IMR-90 (cell line): Measurements from ENCODE around the gene AQP5. TPM values are rescaled to one million over a fixed set of nuclear protein-coding genes. Genes with fewer than 3 reads are reported as not detected.

ENCODE experiments used
- ATAC-seq: fragments of 200-7000 bp; cut with Tn5 transposase; 2 replicates; pipeline ENCODE4 v1.9.1; 2020; ENCODE audit warnings: low read depth, mild to moderate bottlenecking, moderate library complexity
- BruUV-seq: library from RNA; stranded (reverse); fragments of 400-500 nt; replicated peaks from 2 replicates; lab custom pipeline; 2021; lab: Mats Ljungman, UMichigan
- CTCF ChIA-PET: fragments of 300-600 bp; formaldehyde crosslinking; extraction: SDS; loops from one replicate; lab custom pipeline; 2021; ENCODE audit warnings: antibody characterized with exemption; lab: Yijun Ruan, JAX
- POLR2A ChIA-PET: fragments of 300-600 bp; sonication (Branson Sonifier 250); formaldehyde crosslinking; loops from one replicate; lab custom pipeline; 2022; ENCODE audit warnings: antibody characterized with exemption; ENCODE audit not compliant: unreplicated experiment; lab: Charles Lee
- DNase-seq: peaks from one replicate; pipeline ENCODE4 v3.0.0; 2013
- H2AFZ ChIP-seq: replicated peaks from 2 replicates; pipeline ENCODE3; 2013; ENCODE audit warnings: low read length, mild to moderate bottlenecking; ENCODE audit not compliant: poor library complexity
- H2AK5ac ChIP-seq: 2 replicates; pipeline ENCODE4 v1.6.1; 2013; ENCODE audit warnings: low read depth, low read length, inconsistent platforms
- H2AK9ac ChIP-seq: replicated peaks from 2 replicates; pipeline ENCODE3; 2013; ENCODE audit warnings: mild to moderate bottlenecking, low read depth, low read length, moderate library complexity; ENCODE audit not compliant: poor library complexity
- H2BK120ac ChIP-seq: 2 replicates; pipeline ENCODE4 v1.6.1; 2013; ENCODE audit warnings: low read depth, low read length, inconsistent platforms
- H2BK15ac ChIP-seq: 3 replicates; pipeline ENCODE4 v1.6.1; 2013; ENCODE audit warnings: low read depth, low read length, inconsistent platforms
- H2BK20ac ChIP-seq: 2 replicates; pipeline ENCODE4 v1.6.1; 2013; ENCODE audit warnings: low read depth, mild to moderate bottlenecking, inconsistent platforms, low read length, moderate library complexity
- H2BK5ac ChIP-seq: 2 replicates; pipeline ENCODE4 v1.6.1; 2013; ENCODE audit warnings: mild to moderate bottlenecking, low read depth, low read length, inconsistent platforms; ENCODE audit not compliant: poor library complexity, severe bottlenecking
- H3K14ac ChIP-seq: replicated peaks from 2 replicates; pipeline ENCODE4 v1.6.1; 2013; ENCODE audit warnings: low read depth, low read length, inconsistent platforms
- H3K18ac ChIP-seq: 2 replicates; pipeline ENCODE4 v1.6.1; 2013; ENCODE audit warnings: low read depth, low read length, control low read depth
- H3K23ac ChIP-seq: 2 replicates; pipeline ENCODE4 v1.6.1; 2013; ENCODE audit warnings: low read depth, low read length, inconsistent platforms
- H3K27ac ChIP-seq: 2 replicates; pipeline ENCODE4 v1.5.1; 2013; ENCODE audit warnings: mild to moderate bottlenecking, control low read depth, low read length; ENCODE audit not compliant: insufficient read depth
- H3K27me3 ChIP-seq: 2 replicates; pipeline ENCODE4 v1.6.1; 2013; ENCODE audit warnings: low read length; ENCODE audit not compliant: control insufficient read depth, insufficient read depth
- H3K36me3 ChIP-seq: 2 replicates; pipeline ENCODE4 v1.6.1; 2013; ENCODE audit warnings: low read length, mixed read lengths; ENCODE audit not compliant: control insufficient read depth, insufficient read depth
- H3K4ac ChIP-seq: 2 replicates; pipeline ENCODE4 v1.6.1; 2013; ENCODE audit warnings: low read depth, low read length, inconsistent platforms
- H3K4me1 ChIP-seq: 2 replicates; pipeline ENCODE4 v1.6.1; 2013; ENCODE audit warnings: low read length, mixed read lengths; ENCODE audit not compliant: control insufficient read depth, insufficient read depth
- H3K4me2 ChIP-seq: 2 replicates; pipeline ENCODE4 v1.6.1; 2013; ENCODE audit warnings: low read depth, mild to moderate bottlenecking, control low read depth, low read length, moderate library complexity
- H3K4me3 ChIP-seq: 2 replicates; pipeline ENCODE4 v1.5.1; 2013; ENCODE audit warnings: low read depth, mild to moderate bottlenecking, control low read depth, low read length, moderate library complexity; ENCODE audit not compliant: insufficient read depth
- H3K56ac ChIP-seq: 2 replicates; pipeline ENCODE4 v1.6.1; 2013; ENCODE audit warnings: low read length, inconsistent platforms; ENCODE audit not compliant: insufficient read depth; ENCODE audit errors: extremely low read depth
- H3K79me1 ChIP-seq, 2 experiments: 2 replicates each; pipeline ENCODE4 v1.6.1; 2013; ENCODE audit warnings: low read length in 2 of 2, inconsistent platforms in 1 of 2, low read depth in 1 of 2
- H3K9ac ChIP-seq: 2 replicates; pipeline ENCODE4 v1.6.1; 2013; ENCODE audit warnings: low read depth, low read length, control low read depth
- H3K9me1 ChIP-seq: 2 replicates; pipeline ENCODE4 v1.6.1; 2013; ENCODE audit warnings: low read length, inconsistent platforms; ENCODE audit not compliant: insufficient read depth
- H3K9me3 ChIP-seq: 2 replicates; pipeline ENCODE4 v1.6.1; 2013; ENCODE audit warnings: low read length; ENCODE audit not compliant: control insufficient read depth, insufficient read depth
- H4K20me1 ChIP-seq: 2 replicates; pipeline ENCODE4 v1.6.1; 2013; ENCODE audit warnings: low read length, inconsistent platforms; ENCODE audit not compliant: insufficient read depth
- H4K5ac ChIP-seq: 2 replicates; pipeline ENCODE4 v1.6.1; 2013; ENCODE audit warnings: mild to moderate bottlenecking, low read depth, low read length, control low read depth
- H4K8ac ChIP-seq, 2 experiments: 2 replicates each; pipeline ENCODE4 v1.6.1; 2013; ENCODE audit warnings: low read depth in 2 of 2, low read length in 2 of 2, control low read depth in 1 of 2, inconsistent platforms in 1 of 2
- H4K91ac ChIP-seq: 2 replicates; pipeline ENCODE4 v1.6.1; 2013; ENCODE audit warnings: low read depth, low read length, inconsistent platforms; ENCODE audit not compliant: insufficient read depth
- CEBPB ChIP-seq: IDR thresholded peaks from 2 replicates; pipeline ENCODE4 v1.6.1; 2012; ENCODE audit warnings: low read depth, low read length, improper control_type of control experiment
- CHD1 ChIP-seq: IDR thresholded peaks from 2 replicates; pipeline ENCODE4 v1.6.1; 2012; ENCODE audit warnings: low read depth, low read length, improper control_type of control experiment
- FOS ChIP-seq: fragments of 150-350 bp; IDR thresholded peaks from 2 replicates; pipeline ENCODE4 v1.6.1; 2016; ENCODE audit warnings: low read depth, low read length
- MAZ ChIP-seq: IDR thresholded peaks from 2 replicates; pipeline ENCODE4 v1.6.1; 2012; ENCODE audit warnings: low read depth, mild to moderate bottlenecking, low read length, improper control_type of control experiment, moderate library complexity, borderline replicate concordance
- RCOR1 ChIP-seq: IDR thresholded peaks from 2 replicates; pipeline ENCODE4 v1.6.1; 2012; ENCODE audit warnings: mild to moderate bottlenecking, low read length, improper control_type of control experiment; ENCODE audit not compliant: insufficient replicate concordance
- RFX5 ChIP-seq: IDR thresholded peaks from 2 replicates; pipeline ENCODE4 v1.8.0; 2012; ENCODE audit warnings: low read depth, mild to moderate bottlenecking, low read length, moderate library complexity
- SMC3 ChIP-seq: fragments of 150-350 bp; IDR thresholded peaks from 2 replicates; pipeline ENCODE4 v1.6.1; 2016; ENCODE audit warnings: low read depth, mild to moderate bottlenecking, antibody characterized with exemption, low read length, moderate library complexity
- WGBS, 2 experiments: methylation state at CpG; one replicate each; pipeline versions ENCODE4 v1.1.5 to v1.1.7; 2013; ENCODE audit warnings: missing lambda C conversion rate in 2 of 2; ENCODE audit not compliant: insufficient read length in 1 of 2; ENCODE audit errors: extremely low coverage in 2 of 2; 5-methylcytosine and 5-hydroxymethylcytosine counted together
- dilution Hi-C: fragments of 300-500 bp; cut with HindIII; formaldehyde crosslinking; loops from one replicate; pipeline ENCODE4 v1.14.3; 2018; ENCODE audit warnings: low sequenced_read_pairs; ENCODE audit not compliant: unreplicated experiment
- in situ Hi-C: fragments of 300-500 bp; cut with MboI; formaldehyde crosslinking; loops from 3 replicates; pipeline ENCODE4 v1.14.3; 2019; ENCODE audit warnings: low sequenced_read_pairs, inconsistent platforms, mixed read lengths
- intact Hi-C: fragments of 100-400 bp; cut with micrococcal nuclease; formaldehyde crosslinking; loops from 2 replicates; pipeline ENCODE4 v1.10.0; 2022
- polyA plus RNA-seq, 3 experiments: library from polyadenylated mRNA; depleted of rRNA; stranded (reverse); fragments of >200 nt; gene quantifications; 2 replicates each; pipeline ENCODE4 v1.2.3, GENCODE V29; 2012; ENCODE audit warnings: low replicate concordance in 1 of 3
- total RNA-seq: library from RNA; depleted of rRNA; stranded (reverse); fragments of >200 nt; gene quantifications from 2 replicates; pipeline ENCODE4 v1.2.3, GENCODE V29; 2012
- TF ChIP-seq, protein P1 (sequence below): conservative IDR thresholded peaks from 2 replicates; pipeline ENCODE4 v1.5.1; 2012; ENCODE audit warnings: mild to moderate bottlenecking, low read depth, low read length, improper control_type of control experiment

Gene AQP5
- total and polyA plus RNA-seq, 2 of the 4 experiments (the other 2 are of a cell fraction): not detected

DNA sequence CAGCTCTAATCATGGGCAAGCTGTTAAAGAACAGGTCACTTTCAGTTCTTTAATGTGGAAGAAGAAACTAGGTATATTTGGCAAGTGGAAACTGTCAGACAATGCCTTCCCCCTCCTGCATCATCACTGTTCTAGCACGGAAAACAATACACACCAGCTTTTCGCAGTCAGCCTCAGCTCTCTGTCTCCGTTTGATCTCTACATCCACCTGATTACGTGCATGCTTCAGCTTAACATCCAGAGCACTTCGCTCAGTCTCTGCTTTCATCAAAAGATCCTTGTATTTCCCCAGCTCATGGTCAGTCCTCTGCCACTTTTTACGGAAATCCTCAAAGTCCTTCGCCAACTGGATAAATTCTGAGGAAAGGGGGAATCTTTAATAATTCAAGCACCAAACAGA, 44.6 kb downstream of the AQP5 start:
- H3K9me1 ChIP-seq: peaks cover 3% of the 10 kb centered on the region
- H3K27ac ChIP-seq: no peak overlapping the region
- TF ChIP-seq RCOR1 (no peak), SMC3 (no peak), RFX5 (no peak), CEBPB (no peak), CHD1 (no peak), MAZ (no peak), FOS (no peak)
- TF ChIP-seq, protein P1, sequence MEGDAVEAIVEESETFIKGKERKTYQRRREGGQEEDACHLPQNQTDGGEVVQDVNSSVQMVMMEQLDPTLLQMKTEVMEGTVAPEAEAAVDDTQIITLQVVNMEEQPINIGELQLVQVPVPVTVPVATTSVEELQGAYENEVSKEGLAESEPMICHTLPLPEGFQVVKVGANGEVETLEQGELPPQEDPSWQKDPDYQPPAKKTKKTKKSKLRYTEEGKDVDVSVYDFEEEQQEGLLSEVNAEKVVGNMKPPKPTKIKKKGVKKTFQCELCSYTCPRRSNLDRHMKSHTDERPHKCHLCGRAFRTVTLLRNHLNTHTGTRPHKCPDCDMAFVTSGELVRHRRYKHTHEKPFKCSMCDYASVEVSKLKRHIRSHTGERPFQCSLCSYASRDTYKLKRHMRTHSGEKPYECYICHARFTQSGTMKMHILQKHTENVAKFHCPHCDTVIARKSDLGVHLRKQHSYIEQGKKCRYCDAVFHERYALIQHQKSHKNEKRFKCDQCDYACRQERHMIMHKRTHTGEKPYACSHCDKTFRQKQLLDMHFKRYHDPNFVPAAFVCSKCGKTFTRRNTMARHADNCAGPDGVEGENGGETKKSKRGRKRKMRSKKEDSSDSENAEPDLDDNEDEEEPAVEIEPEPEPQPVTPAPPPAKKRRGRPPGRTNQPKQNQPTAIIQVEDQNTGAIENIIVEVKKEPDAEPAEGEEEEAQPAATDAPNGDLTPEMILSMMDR: no peak
- intact Hi-C loops: no loop called here
- no peak overlapping the region for H2BK120ac ChIP-seq
- no peak overlapping the region for H4K91ac ChIP-seq
- no peak overlapping the region for H2AFZ ChIP-seq
- dilution Hi-C loops: no loop called here
- H3K79me1 ChIP-seq: peaks cover 42 to 51% of the 10 kb centered on the region in 2 experiments
- ChIA-PET CTCF (interaction anchor here (0.8 to 2.1 kb wide), 3 partner anchors 39 to 61 kb away, joined by 3 to 7 read pairs (median 3); no protein-coding TSS in a partner anchor), POLR2A (no interaction called here)
- H4K20me1 ChIP-seq: peaks cover 4% of the 10 kb centered on the region; the same call in 1 of the 2 replicates
- no TSS peak for BruUV-seq
- ATAC-seq: no peak
- in situ Hi-C loops: no loop called here
- H3K56ac ChIP-seq: no peak overlapping the region
- no peak overlapping the region for H4K5ac ChIP-seq
- no peak overlapping the region for H2BK20ac ChIP-seq
- no peak overlapping the region for H2AK9ac ChIP-seq
- H3K14ac ChIP-seq: peak overlapping the region; percentile 32; the same call in 1 of the 2 replicates
- H2BK5ac ChIP-seq: no peak overlapping the region
- H3K27me3 ChIP-seq: no peaks in the 10 kb centered on the region
- H3K9me3 ChIP-seq: no peaks in the 10 kb centered on the region
- H3K4me1 ChIP-seq: peaks cover 5% of the 10 kb centered on the region
- no peak overlapping the region for H4K8ac ChIP-seq
- no peak overlapping the region for H3K4me3 ChIP-seq
- H3K9ac ChIP-seq: no peak overlapping the region
- no peak for DNase-seq
- no peaks in the 10 kb centered on the region; the same call in 1 of the 2 replicates for H3K36me3 ChIP-seq
- H3K18ac ChIP-seq: no peak overlapping the region
- H3K4ac ChIP-seq: 0 out of 2 replicates have a peak overlapping the region, but pooled peaks have one; percentile 27
- H2AK5ac ChIP-seq: peak overlapping the region; percentile 35; the same call in 1 of the 2 replicates
- H3K23ac ChIP-seq: peak overlapping the region; percentile 49; the same call in 1 of the 2 replicates
- 94% methylated on average over 4 of the region's 7 CpGs; no CpG with 5 or more reads in 1 of the 2 experiments for WGBS, 2 experiments
- H2BK15ac ChIP-seq: no peak overlapping the region
- no peak overlapping the region for H3K4me2 ChIP-seq
